Panc1 (cell line): ENCODE data around the gene LY6G6C. TPM values are rescaled to one million over a fixed set of nuclear protein-coding genes. Genes with fewer than 3 reads are reported as not detected.

Experiments
- ATAC-seq: fragments of 200-7000 bp; cut with Tn5 transposase; 2 replicates; pipeline ENCODE4 v1.9.1; 2020; ENCODE audit warnings: mild to moderate bottlenecking, moderate library complexity
- BruUV-seq: library from RNA; stranded (reverse); fragments of 400-500 nt; replicated peaks from 2 replicates; lab custom pipeline; 2021; lab: Mats Ljungman, UMichigan
- CTCF ChIA-PET: fragments of 300-600 bp; sonication (Branson Sonifier 250); formaldehyde crosslinking; loops from one replicate; lab custom pipeline; 2022; ENCODE audit warnings: antibody characterized with exemption; lab: Charles Lee
- POLR2A ChIA-PET: fragments of 300-600 bp; sonication (Branson Sonifier 250); formaldehyde crosslinking; loops from one replicate; lab custom pipeline; 2022; ENCODE audit warnings: antibody characterized with exemption; lab: Charles Lee
- DNase-seq: peaks from one replicate; pipeline ENCODE4 v3.0.0-alpha.2; 2010; ENCODE audit warnings: low read depth, low spot score
- H3K27ac ChIP-seq: 2 replicates; pipeline ENCODE4 v1.5.1; 2011; ENCODE audit warnings: mild to moderate bottlenecking, low read length, inconsistent platforms
- H3K27me3 ChIP-seq: fragments of 200-500 bp; sonication (Bioruptor generic); 2 replicates; pipeline ENCODE4 v1.6.0; 2014; ENCODE audit warnings: low read length, inconsistent platforms; ENCODE audit not compliant: control insufficient read depth, insufficient read depth
- H3K36me3 ChIP-seq: fragments of 200-500 bp; sonication (Bioruptor generic); 2 replicates; pipeline ENCODE4 v1.5.1; 2014; ENCODE audit warnings: inconsistent platforms, mild to moderate bottlenecking, low read length, moderate library complexity; ENCODE audit not compliant: control insufficient read depth, insufficient read depth
- H3K4me1 ChIP-seq: 2 replicates; pipeline ENCODE4 v1.5.1; 2011; ENCODE audit warnings: inconsistent platforms, mild to moderate bottlenecking, low read length, moderate library complexity; ENCODE audit not compliant: control insufficient read depth, insufficient read depth
- H3K4me3 ChIP-seq, 2 experiments: 2 replicates each; pipeline ENCODE4 v1.5.1; 2011 to 2012; ENCODE audit warnings: low read depth in 2 of 2, low read length in 2 of 2, mild to moderate bottlenecking in 2 of 2, inconsistent platforms in 1 of 2, moderate library complexity in 1 of 2
- H3K9me3 ChIP-seq: fragments of 200-500 bp; sonication (Bioruptor generic); 2 replicates; pipeline ENCODE4 v1.5.1; 2014; ENCODE audit warnings: low read depth, mild to moderate bottlenecking, inconsistent platforms, low read length, moderate library complexity; ENCODE audit not compliant: control insufficient read depth, insufficient read depth
- POLR2AphosphoS5 ChIP-seq: IDR thresholded peaks from 2 replicates; pipeline ENCODE4 v1.6.1; 2012; ENCODE audit warnings: mild to moderate bottlenecking, low read depth, low read length, moderate library complexity
- SIN3A ChIP-seq: IDR thresholded peaks from 2 replicates; pipeline ENCODE4 v1.6.1; 2012; ENCODE audit warnings: low read depth, mild to moderate bottlenecking, low read length, moderate library complexity, borderline replicate concordance; ENCODE audit not compliant: insufficient read depth
- TCF7L2 ChIP-seq: IDR thresholded peaks from 2 replicates; pipeline ENCODE4 v1.6.1; 2011; ENCODE audit warnings: mild to moderate bottlenecking, low read depth, low read length, inconsistent platforms
- in situ Hi-C: cut with HindIII; loops from 2 replicates; pipeline ENCODE4 v1.10.0; 2016; ENCODE audit warnings: low sequenced_read_pairs, low pct_unique_long_range_greater_than_20kb
- intact Hi-C: fragments of 100-400 bp; cut with micrococcal nuclease; formaldehyde crosslinking; loops from one replicate; pipeline ENCODE4 v1.10.0; 2022; ENCODE audit not compliant: unreplicated experiment
- total RNA-seq: library from RNA; stranded (reverse); gene quantifications from one replicate; pipeline ENCODE4 v1.2.1, GENCODE V29; 2021; ENCODE audit not compliant: unreplicated experiment
- TF ChIP-seq, protein P1 (sequence below): fragments of 450-650 bp; IDR thresholded peaks from 2 replicates; pipeline ENCODE4 v1.5.1; 2017; ENCODE audit warnings: mild to moderate bottlenecking
- TF ChIP-seq, protein P2 (sequence below), 2 experiments: IDR thresholded peaks; 2 replicates each; pipeline ENCODE4 v1.6.1; 2011 to 2012; ENCODE audit warnings: low read depth in 2 of 2, control low read depth in 1 of 2, low read length in 1 of 2, mild to moderate bottlenecking in 1 of 2, moderate library complexity in 1 of 2; ENCODE audit not compliant: insufficient read depth in 1 of 2

Gene LY6G6C
- total RNA-seq, 1 experiment from 2014 or later = 0.23 TPM

DNA sequence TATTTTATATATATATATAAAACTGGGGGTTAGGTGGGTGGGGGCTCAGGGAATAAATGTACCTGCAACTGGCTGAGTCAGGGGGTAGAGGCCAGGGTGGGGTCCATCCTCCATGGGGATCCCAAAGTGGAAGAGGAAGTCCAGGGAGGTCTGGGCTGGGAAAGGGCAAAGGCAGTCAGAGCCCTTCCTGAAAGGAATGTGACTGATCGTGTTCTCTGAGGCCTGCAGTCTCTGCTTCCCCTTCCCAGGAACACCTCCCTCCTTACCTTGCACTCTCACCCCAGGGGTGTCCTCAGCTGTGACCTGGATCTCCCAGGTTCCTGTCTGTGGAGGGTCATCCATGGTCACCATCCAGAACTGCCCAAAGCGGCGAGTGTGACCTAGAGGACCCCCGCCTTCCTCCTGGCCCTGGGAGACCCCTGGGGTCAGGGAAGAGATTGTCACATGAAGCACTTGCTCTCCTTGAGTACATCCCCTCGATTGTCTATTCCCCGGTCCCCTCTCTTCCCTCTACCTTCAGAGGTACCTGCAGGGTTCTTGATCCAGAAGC lies 45.6 kb upstream of the LY6G6C start:
- ChIA-PET POLR2A (no interaction called here), CTCF (no interaction called here)
- no TSS peak for BruUV-seq
- ATAC-seq (no peak), DNase-seq (no peak)
- Histone ChIP-seq H3K36me3 (no peaks in the 10 kb centered on the region), H3K27me3 (no peaks in the 10 kb centered on the region), H3K27ac (no peak overlapping the region), H3K4me1 (no peaks in the 10 kb centered on the region), H3K4me3 (no peak overlapping the region), H3K9me3 (no peaks in the 10 kb centered on the region)
- in situ Hi-C loops (no loop called here), intact Hi-C loops (no loop called here)
- TF ChIP-seq, protein P1, sequence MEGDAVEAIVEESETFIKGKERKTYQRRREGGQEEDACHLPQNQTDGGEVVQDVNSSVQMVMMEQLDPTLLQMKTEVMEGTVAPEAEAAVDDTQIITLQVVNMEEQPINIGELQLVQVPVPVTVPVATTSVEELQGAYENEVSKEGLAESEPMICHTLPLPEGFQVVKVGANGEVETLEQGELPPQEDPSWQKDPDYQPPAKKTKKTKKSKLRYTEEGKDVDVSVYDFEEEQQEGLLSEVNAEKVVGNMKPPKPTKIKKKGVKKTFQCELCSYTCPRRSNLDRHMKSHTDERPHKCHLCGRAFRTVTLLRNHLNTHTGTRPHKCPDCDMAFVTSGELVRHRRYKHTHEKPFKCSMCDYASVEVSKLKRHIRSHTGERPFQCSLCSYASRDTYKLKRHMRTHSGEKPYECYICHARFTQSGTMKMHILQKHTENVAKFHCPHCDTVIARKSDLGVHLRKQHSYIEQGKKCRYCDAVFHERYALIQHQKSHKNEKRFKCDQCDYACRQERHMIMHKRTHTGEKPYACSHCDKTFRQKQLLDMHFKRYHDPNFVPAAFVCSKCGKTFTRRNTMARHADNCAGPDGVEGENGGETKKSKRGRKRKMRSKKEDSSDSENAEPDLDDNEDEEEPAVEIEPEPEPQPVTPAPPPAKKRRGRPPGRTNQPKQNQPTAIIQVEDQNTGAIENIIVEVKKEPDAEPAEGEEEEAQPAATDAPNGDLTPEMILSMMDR = no peak
- TF ChIP-seq TCF7L2 (no peak), SIN3A (no peak), POLR2AphosphoS5 (no peak)
- TF ChIP-seq, protein P2, sequence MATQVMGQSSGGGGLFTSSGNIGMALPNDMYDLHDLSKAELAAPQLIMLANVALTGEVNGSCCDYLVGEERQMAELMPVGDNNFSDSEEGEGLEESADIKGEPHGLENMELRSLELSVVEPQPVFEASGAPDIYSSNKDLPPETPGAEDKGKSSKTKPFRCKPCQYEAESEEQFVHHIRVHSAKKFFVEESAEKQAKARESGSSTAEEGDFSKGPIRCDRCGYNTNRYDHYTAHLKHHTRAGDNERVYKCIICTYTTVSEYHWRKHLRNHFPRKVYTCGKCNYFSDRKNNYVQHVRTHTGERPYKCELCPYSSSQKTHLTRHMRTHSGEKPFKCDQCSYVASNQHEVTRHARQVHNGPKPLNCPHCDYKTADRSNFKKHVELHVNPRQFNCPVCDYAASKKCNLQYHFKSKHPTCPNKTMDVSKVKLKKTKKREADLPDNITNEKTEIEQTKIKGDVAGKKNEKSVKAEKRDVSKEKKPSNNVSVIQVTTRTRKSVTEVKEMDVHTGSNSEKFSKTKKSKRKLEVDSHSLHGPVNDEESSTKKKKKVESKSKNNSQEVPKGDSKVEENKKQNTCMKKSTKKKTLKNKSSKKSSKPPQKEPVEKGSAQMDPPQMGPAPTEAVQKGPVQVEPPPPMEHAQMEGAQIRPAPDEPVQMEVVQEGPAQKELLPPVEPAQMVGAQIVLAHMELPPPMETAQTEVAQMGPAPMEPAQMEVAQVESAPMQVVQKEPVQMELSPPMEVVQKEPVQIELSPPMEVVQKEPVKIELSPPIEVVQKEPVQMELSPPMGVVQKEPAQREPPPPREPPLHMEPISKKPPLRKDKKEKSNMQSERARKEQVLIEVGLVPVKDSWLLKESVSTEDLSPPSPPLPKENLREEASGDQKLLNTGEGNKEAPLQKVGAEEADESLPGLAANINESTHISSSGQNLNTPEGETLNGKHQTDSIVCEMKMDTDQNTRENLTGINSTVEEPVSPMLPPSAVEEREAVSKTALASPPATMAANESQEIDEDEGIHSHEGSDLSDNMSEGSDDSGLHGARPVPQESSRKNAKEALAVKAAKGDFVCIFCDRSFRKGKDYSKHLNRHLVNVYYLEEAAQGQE (IDR thresholded peaks at IDR 0.05; ENCODE audit: insufficient read depth in 1 of 2, low read depth in 2 of 2, low read length in 1 of 2) = no peak

DNA sequence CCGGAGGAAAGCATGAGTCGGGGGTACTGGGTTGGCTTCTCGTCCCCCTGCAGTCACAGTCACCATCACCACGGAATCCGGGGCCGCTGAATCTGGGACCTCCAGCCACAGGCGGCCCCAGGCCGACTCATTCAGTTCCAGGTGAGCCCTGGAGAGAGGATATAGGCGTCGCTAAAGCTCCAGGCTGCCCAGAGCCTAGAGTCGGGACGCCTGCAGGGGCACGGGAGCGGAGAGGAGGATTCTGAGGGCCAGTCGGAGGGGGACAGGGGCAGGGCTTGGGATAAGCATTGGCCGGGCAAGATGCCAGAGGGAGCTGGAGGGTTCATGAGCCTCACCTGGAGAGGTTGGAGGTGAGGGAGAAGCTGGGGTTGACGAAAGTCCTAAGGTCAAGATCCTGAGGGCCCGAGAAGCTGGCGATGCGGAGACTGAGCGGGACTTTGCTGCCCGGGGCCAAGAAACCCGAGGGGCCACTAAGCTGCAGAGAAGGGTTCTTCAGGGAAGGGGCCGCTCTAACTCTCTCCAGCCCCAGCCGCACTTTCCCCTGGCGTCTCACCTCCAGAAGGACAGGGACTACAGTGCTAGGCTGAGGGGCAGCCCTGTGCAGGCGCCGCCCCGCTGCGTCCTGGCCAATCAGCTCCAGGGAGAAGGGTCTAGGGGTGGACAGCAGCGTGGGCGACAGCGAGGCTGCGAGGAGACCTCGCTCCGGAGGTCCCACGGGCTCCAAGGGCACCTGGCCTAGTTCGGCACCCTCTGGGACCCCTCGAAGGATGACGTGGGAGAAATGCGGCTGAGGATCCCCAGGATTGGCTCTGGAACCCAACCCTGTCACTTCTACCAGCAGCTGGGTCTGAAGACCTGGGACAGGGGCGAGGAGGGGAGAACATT lies 44.6 kb upstream of the LY6G6C start:
- in situ Hi-C loops = no loop called here
- ChIA-PET CTCF (no interaction called here), POLR2A (no interaction called here)
- TF ChIP-seq, protein P2 (IDR thresholded peaks at IDR 0.05; ENCODE audit: insufficient read depth in 1 of 2, low read depth in 2 of 2, low read length in 1 of 2) = no peak
- TF ChIP-seq, protein P1 = no peak
- TF ChIP-seq TCF7L2 = no peak
- no peak for TF ChIP-seq SIN3A
- no peak for TF ChIP-seq POLR2AphosphoS5
- ATAC-seq (no peak), DNase-seq (no peak)
- Histone ChIP-seq H3K4me3 (no peak overlapping the region), H3K4me1 (no peaks in the 10 kb centered on the region), H3K27me3 (no peaks in the 10 kb centered on the region), H3K9me3 (no peaks in the 10 kb centered on the region), H3K36me3 (no peaks in the 10 kb centered on the region), H3K27ac (no peak overlapping the region)
- intact Hi-C loops = no loop called here
- BruUV-seq = no TSS peak
